DMS 273 (cell line): ENCODE data around the gene YEATS2.

Experiments
- DNase-seq: peaks from one replicate; lab custom pipeline; 2025; ENCODE audit not compliant: unreplicated experiment; lab: John Stamatoyannopoulos, UW

The YEATS2 gene

DNA sequence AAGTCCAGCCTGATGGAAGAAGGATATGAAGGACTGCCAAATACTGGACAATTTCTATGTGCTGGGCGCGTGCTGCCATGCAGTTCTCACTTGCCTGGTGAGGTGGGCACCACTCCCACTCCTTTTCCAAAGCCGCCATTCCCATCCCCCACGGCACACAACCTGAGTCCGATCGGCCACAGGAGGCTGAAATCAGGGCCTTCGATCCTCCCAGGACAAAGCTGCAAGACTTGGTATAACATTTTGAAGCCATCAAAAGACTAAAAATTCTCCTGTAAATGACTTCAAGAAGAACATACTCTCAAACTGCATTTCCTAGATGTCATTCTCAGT is 130.9 kb downstream of the YEATS2 start:
- no peak for DNase-seq

DNA sequence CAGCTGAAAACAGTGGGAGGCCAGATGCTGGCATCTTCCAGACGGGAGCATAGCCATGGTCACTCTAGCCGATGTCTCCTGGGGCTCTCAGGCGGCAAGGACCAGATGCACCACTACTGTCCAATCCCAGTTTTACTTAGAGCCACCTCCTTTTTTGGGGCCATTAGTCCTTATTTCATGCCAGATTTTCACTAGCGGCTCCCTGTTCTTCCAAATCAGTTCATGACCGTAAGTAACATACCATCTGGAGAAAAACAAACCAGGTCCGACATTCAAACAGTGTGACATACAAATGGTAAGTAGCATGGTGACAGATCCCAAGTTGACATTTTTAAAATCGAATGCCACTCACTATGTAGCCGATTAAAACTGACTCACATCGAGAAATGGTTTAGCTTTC is 131.9 kb downstream of the YEATS2 start:
- no peak for DNase-seq

DNA sequence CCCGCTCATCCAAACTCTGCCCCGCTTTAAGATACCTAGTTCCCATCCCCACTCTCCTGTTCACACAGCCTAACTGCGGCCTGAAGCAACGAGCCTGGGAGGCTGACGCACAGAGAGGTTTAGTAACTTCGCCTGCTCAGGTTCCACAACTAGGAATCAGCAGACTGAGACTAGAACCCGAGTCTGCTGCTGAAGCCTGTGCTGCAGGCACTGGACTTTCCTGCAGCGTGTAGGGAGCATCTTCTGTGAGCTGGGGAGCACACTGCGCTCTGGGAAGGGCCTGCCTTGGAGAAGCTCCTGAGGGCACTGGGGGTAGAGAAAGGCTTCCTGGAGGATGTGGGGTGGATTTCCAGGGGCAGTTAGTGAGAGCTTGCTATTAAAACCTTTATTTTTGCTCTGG is 132.6 kb downstream of the YEATS2 start:
- DNase-seq, result no peak

DNA sequence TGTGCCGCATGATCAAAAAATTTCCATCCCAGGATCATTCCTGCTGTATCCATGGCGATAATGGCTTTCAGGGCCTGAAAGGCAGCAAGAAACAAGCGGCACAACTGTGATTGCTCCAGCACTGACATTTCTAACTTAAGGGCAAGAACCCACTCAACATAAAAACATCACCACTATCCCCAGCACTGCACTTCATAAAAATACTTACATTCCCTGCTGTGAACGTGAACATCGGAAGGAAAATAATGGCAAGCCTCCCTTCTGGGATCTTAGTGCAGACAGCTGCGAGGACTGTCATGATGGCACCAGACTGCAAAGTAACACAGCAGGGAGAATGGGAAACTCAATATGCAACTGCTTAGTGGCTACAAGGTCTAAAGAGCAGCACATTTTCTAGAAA is 135.9 kb downstream of the YEATS2 start:
- DNase-seq, result no peak

DNA sequence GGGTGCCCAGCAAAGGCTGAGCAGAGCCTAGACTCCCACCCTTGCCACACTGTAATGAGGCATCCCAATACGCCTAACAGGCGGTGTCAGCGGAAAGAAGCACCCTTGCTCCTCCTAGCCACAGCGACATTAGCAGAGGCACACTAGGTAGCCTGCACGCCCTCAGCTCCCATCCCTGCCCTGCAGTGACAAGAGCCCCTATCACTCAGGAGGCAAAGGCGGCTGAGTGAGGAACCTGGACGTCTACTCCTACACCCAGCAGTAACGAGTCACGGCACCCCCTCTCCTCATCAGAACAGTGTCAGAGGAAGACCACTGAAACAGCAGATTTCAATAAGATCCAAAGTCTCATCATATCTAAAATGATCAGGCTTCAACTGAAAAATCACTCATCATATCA is 139.8 kb downstream of the YEATS2 start:
- no peak for DNase-seq

DNA sequence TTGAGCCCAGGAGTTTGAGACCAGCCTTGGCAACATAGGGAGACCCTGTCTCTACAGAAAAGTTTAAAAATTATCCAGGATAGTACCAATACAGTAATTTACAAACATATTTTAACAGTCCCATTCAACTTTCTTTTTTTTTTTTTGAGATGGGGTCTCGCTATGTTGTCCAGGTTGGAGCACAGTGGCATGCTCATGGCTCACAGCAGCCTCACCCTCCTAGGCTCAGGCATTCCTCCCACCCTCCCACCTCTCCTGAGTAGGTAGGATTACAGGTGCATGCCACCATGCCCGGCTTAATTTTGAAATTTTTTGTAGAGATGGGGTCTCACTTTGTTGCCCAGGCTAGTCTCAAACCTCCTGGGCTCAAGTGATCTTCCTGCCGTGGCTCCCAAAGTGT is 140.3 kb downstream of the YEATS2 start:
- DNase-seq, result no peak

DNA sequence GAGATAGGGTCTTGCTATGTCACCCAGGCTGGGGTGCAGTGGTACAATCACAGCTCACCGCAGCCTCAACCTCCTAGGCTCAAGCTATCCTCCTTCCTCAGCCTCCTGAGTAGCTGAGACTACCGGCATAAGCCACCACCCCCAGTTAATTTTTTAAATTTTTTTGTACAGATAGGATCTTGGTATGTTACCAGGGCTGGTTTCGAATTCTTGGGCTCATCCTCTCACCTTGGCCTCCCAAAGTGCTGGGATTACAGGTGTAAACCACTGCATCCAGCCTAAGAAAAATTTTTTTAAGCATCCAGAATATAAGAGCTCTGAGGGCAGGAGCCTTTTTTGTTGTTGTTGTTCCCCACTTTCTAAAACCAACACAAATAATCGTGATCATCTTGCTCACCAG is 142.2 kb downstream of the YEATS2 start:
- no peak for DNase-seq

DNA sequence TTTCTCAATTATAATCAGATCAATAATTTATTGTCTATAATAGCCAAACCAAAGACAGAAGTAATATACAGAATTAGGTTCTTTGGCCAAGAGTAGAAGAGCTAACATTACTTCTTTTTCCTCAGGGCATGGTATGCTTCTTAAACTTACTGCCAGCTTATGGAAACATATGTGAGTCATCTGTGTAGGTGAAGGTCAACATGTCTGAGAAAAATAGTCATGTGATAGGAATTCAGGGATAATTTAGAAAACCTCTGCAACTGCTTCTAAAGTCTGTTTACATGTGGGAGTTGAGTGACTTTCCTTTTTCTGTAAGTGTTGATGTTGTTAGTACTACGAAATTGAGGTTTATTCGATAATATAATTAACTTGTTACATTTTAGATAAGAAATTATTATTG is 147.0 kb downstream of the YEATS2 start:
- no peak for DNase-seq

DNA sequence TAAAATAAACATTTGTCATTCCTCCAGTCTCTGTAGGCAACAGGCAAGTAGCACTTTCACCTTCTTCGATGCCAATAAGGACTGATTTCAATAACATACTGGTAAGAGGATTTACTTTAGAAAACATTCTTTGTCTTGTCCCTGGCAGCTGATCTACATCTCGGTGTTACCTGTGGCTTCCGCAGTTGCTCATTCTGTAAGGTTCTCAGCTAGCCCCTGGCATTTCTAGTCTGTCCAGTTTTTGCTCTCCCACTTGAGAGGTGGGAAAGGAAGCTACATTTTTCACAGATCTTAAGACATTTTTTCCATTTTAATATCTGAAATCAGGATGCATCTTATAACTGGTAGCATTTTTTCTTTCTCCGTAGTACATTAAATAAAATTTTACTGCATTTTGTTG is 147.5 kb downstream of the YEATS2 start:
- DNase-seq, result no peak

DNA sequence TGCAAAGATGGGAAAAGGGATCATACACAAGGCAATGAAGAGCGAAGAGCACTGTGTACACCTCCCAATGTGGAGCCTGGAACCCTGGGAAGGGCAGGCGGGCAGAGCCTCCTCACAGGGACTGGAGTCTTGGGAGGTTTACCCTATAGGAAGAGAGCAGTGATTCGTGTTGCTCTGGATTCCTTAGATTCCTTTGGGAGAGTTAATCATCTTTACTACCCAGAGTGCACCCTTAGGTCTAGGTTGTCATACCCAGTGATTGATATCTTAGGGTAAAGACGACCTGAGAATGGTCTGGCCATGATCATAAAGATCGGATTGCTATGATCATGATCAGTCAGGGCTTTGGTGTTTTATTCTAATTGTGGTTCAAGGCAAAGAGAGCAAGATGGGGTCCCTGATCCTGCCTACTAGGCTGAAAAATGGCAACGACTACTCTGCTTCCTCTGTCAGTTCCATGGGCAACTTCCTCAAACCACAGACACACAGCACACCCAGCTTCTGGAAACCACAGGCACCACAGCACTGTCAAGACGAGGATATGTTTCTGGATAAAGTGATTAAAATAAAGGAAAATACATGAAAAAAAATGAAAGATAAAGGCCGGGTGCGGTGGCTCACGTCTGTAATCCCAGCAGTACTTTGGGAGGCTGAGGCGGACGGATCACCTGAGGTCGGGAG is 148.2 kb downstream of the YEATS2 start:
- DNase-seq, result no peak

DNA sequence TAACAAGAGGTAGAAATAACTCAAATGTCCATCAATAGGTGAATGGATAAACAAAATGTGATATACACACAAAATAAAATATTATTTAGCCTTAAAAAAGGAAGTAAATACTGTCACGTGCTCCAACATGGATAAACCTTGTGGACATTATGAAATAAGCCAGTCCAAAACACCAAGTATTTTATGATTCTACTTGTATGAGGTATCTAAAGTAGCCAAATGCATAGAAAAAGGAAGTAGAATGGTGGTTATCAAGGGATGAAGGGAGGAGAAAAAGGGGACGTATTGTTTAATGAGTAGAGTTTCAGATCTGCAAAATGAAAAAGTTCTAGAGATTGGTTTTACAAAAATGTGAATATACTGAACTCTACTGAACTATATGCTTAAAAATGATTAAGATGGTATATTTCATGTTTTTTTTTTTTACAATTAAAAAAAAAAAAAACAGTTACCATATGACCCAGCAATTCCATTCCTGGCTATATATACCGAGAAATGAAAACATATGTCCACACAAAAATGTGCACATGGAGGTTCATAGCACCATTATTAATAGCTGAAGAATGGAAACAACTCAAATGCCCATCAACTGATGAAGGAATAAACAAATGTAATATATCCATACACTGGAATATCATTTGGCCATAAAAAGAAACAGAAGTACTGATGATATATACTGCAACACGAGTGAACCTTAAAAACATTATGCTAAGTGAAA is 156.9 kb downstream of the YEATS2 start:
- no peak for DNase-seq

DNA sequence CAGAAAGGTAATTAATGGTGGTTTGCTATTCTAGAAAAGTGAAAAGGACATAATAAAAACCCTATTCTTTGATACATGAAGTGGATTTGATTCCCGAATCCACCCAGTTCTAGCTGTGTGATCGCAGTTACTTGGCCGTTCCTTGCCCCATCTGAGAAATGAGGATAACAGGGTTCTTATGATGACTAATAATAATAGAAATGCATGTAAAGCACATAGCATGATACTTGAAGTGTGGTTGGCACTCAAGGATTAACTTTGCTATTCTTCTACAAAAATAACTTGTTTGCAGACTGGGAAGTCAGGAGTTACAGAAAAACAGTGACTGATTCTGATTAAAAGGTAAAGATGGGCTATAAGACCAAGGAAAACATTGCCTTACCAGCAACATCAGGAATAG is 160.3 kb downstream of the YEATS2 start:
- no peak for DNase-seq
